Fibroblast of skin of abdomen (primary cell): ENCODE measurements around the gene SORCS2.

Source experiments
- DNase-seq: peaks from one replicate; pipeline ENCODE4 v3.0.0-alpha.2; 2013

Gene SORCS2

GRCh38 chr4:7309181-7309580, 116.8 kb downstream of the SORCS2 start:
- DNase-seq, result no peak

GRCh38 chr4:7309636-7310390, 117.5 kb downstream of the SORCS2 start:
- DNase-seq, result no peak

GRCh38 chr4:7310451-7310850, 118.1 kb downstream of the SORCS2 start:
- DNase-seq, result no peak

DNA sequence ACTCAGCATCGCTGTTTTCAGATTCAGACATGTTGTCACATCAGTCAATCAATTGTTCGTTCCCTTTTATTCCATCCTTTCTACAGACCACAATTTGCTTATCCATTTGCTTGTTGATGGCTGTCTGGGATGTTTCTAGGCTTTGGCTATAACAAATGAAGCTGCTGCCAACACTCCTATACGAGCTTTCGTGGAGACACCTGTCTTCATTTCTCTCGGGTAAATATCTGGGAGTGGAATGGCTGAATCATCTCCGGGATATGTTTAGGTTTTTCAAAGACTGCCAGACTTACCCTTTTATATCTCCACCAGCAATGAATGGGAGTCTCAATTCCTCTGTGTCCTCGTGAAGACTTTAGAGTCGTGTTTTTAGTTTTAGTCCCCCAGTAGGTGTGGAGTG, 118.9 kb downstream of the SORCS2 start:
- no peak for DNase-seq

DNA sequence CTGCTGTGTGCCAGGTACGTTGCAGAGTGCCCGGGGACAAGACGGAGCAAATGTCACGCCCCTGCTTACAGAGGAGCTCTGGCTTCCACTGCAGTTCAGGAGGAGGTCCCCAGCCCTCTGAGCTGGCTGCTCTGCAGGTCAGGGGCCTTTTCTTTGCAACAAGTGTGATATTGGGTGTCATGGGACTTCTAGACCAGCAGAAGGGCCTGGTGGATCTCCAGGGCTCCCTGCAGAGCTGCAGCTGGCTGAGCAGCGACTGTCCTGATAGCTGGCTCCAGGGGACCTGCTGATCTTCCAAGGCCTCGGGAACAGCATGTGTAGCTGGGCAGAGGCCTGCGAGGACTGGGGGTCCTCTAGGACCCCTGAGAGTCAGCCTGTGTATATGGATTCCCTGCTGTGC, 120.4 kb downstream of the SORCS2 start:
- no peak for DNase-seq

GRCh38 chr4:7313347-7313811, 121.0 kb downstream of the SORCS2 start:
- DNase-seq, result no peak

DNA sequence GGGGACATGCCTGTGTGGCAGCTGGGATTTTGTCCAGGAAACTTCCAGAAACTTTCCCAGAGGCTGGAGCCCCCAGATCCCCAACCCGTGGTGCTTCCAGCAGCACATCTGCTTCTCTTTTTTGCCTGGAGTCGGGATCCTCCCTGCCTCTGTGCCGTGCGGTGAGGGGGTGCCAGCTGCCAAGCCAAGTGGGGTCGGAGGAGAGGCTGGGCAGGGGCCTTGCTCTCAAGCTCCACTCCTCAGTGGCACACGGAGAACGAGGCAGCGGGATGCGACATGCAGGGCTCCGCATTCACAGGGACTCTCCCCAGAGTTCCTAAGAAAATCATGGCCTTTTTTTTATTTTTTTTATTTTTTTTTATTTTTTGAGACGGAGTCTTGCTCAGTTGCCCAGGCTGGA, 121.7 kb downstream of the SORCS2 start:
- no peak for DNase-seq

DNA sequence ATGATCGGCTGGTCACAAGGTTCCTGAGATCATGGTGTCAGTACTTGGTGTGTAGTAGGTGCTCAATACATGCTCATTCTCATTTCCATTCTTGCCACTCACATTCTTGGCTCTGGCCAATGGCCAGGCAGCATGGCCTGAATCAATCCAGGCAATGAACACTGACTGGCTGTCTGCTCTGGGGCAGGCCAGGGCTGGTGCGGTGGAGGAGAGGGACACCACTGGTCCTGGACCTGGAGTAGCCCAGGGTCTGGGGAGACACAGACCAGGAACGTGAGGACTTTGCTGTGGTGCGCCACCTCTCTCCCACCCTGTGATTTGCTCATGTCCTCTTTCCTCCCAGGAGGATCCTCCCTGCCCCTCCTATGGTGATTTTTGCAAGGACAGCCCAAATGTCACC, 122.9 kb downstream of the SORCS2 start:
- no peak for DNase-seq

DNA sequence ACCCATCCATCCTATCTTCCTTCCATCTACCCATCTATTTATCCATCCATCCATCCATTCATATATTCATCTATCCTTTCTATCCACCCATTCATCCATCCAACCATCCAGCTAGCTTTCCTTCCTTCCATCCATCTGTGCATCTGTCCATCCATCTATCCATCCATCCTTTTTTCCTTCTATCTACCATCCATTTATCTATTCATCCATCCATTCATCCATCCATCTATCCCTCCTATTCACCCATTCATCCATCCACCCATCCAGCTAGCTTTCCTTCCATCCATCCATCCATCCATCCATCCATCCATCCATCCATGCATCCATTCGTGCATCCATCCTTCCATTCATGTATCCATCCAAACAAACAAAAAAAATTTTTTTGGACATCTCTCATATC, 123.6 kb downstream of the SORCS2 start:
- no peak for DNase-seq

- no peak for DNase-seq
These were observed 126.7 kb downstream of the SORCS2 start for GRCh38 chr4:7319024-7319423.

- DNase-seq, result no peak
These were observed 128.0 kb downstream of the SORCS2 start for GRCh38 chr4:7320206-7320797.

DNA sequence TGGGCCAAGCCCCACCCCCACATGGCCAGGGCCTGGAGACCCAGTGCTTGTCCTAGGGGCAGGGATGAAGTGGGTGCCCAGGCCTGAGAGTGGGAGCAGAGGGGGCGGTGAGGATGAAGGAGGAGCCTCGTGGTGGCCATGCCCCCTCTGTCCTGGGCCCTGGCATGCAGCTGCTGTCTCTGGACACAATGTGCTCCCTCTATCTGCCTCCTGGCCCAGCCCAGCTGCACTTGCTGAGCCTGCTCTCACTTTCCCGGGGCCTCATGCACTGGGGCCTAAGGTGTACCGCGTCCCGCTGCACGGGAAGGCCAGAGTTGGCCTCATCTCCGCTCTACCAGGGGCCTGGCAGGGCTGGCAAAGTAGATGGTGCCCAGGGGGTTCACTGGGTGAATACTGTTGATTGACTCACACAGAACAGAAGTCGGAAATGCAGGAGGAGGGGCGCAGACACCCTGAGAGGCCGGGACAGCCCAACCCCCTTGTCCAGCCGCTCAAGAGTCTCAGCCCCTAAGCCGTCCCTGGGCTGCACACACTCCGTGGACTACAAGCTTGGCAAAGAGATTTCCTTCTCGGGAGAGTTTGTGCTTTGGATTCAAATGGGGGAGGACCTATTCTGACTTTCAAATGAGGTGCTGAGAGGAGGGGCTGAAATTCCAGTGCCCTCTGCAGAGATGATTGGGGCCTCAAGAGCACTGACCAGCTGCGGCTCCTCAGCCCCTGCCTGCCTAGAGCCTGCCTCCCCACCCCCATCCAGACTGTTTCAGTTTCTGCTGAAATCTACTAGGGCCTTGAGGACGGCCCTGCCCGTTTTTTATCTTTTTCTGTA, 130.0 kb downstream of the SORCS2 start:
- no peak for DNase-seq

DNA sequence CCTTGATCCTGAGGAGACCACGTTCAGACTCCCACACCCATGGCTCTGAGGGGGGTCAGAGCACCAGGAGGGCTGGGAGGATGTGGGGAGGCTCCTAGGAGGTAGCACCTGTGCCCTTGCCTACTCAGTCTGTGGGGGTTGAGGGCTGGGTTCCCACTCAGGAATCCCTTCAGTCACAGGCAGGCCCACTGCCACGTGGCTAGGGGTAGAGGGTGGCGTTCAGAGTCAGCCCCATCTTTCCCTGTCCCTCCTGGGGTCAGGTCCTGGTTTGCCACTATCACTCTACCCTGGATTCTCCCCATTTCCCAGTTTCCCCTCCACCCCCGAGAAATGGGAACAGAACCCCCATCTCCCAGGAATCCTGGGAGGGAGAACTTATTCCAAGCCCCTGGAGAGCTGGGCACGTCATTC, 131.1 kb downstream of the SORCS2 start:
- no peak for DNase-seq

DNA sequence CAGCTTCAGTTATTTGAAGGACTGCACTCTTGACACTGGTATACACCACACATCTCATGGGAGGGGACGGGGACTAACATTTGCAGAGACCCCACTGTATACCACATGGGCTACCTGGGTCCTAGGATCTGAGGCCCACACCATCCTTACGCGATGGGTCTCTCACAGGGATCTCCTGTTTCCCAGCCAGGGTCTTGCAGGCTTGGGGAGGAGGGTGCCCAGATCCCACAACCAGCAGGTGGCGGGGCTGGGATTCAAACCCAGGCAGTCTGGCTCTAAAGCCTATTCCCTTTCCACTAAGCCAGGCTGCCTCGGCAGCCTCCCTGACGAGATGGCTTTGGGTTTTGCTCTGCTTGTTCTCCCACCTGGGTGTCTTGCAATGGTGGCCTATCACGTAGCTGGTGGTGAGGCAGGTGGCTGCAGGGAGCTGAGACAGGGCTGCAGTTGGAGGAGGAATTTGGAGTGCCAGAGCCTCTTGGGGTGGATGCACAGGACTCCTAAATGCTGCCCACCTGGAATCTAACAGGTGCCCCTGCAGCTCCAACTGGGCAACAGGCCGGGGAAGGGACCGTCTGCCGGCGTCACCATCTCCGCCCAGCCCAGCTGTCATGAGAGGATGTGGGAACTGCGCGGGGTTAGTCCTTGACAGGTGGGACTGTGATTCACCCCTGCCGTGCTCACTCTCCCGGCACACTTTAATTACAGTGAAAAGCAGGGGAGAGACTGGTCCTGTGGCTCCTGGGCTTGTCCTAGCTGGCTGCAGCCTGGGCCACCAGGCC, 131.7 kb downstream of the SORCS2 start:
- no peak for DNase-seq

- DNase-seq, result no peak
These were observed 132.3 kb downstream of the SORCS2 start for GRCh38 chr4:7324651-7325121.

- DNase-seq, result no peak
These were observed 133.2 kb downstream of the SORCS2 start for GRCh38 chr4:7325541-7325940.

GRCh38 chr4:7326306-7326692, 134.0 kb downstream of the SORCS2 start:
- no peak for DNase-seq

- DNase-seq, result no peak
These were observed 134.5 kb downstream of the SORCS2 start for GRCh38 chr4:7326693-7327340.

GRCh38 chr4:7327341-7327885, 135.1 kb downstream of the SORCS2 start:
- no peak for DNase-seq

- no peak for DNase-seq
These were observed 136.0 kb downstream of the SORCS2 start for GRCh38 chr4:7328162-7328912.
